Putamen (tissue), 1 donor: ENCODE measurements around the gene DHFR.
"Not testable (repeated sequence)": the region's sequence is repeated elsewhere in the genome, so short reads cannot be mapped to it uniquely, and the experiment has no call there.

Experiments used
- DNase-seq: peaks from one replicate; pipeline ENCODE4 v3.0.0-alpha.2; 2016; ENCODE audit warnings: low spot score

The DHFR gene

GRCh38 chr5:80654391-80655230 is at the start of gene DHFR, which contains the start of gene MSH3:
Gene DHFR, minus strand, starts transcription at chr5:80654983. Its CDS starts 494 bp downstream, at chr5:80654489.
Gene MSH3, plus strand, starts transcription at chr5:80654652. Its CDS starts 76 bp downstream, at chr5:80654728.
- DNase-seq: peak; percentile 90

- no peak for DNase-seq
Observed at GRCh38 chr5:80704221-80704620, 49.4 kb upstream of the DHFR start.

DNA sequence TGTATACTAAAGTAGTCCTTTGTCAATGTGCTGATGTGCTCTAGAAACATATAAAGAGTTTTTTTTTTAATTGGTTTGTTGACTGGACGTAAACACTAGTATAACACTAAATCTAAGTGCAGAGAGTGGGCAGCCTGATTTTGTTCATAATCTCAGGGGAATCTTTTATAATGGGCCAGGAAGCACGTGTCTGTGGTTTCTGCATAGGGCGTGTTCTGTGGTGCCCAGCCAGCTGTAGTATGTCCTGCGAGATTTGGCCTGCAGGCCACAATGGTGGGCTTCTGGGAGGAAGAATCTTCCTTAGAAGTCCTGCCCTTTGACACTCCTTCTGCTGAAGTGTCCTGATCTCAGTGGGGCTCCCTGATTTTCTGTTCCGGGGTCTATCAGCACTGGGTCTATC is 49.0 kb upstream of the DHFR start:
- DNase-seq: no peak

DNA sequence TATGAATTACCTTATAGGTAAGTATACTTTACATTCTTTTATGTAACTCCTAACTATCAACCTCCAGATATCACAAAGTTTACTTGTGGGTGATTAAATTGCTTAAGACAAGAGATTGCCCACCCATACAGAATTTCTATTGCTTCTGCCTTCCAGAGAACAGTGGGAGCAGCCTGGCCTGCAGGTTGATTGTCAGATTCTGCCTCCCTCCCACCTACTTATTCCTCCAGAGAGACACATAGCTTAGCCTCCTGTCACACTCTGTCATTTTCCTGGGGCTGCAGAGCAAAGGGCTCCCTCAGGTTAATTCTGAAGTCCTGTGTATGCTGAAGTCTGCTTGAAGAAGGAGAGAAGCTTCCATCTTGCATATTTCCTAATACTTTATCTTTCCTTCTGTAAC is 48.5 kb upstream of the DHFR start:
- DNase-seq: peak; percentile 72

DNA sequence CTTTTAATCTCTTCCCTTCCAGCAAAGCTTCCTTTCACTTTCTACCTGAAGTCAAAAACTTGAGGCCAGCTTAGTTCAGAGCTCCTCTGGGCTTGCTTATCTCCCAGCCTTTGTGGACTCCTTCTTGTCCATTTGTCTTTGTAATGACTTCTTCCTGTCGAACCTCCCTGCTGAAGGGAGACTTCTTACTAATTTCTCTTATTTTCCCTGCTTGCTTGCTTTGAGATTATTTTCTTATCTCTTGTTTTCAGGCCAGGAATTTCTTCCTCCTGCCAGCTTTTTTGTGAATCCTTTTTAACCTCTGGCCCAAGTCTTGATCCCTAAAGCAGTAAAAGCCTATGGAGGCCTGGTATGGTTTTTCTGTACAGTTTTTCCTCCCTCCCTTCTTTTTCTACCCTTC is 46.8 kb upstream of the DHFR start:
- DNase-seq: no peak

DNA sequence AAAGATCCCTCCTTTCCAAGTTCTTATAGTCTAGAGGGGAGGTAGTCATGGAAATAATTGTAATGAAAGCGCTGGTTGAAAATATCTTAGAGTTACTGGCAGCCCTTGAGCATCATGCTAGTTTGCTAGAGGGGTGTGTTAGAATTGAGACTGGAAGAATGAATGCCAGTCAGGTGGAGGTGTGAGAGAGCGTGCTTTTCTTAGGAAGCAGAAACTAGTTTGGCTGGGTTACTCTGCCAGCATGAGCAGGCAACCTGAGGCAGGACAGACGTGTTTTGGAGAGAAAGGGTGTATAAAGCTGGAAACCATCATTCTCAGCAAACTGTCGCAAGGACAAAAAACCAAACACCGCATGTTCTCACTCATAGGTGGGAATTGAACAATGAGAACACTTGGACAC is 43.6 kb upstream of the DHFR start:
- DNase-seq: no peak

- DNase-seq: no peak
Observed at GRCh38 chr5:80697100-80697499, 42.3 kb upstream of the DHFR start.

DNA sequence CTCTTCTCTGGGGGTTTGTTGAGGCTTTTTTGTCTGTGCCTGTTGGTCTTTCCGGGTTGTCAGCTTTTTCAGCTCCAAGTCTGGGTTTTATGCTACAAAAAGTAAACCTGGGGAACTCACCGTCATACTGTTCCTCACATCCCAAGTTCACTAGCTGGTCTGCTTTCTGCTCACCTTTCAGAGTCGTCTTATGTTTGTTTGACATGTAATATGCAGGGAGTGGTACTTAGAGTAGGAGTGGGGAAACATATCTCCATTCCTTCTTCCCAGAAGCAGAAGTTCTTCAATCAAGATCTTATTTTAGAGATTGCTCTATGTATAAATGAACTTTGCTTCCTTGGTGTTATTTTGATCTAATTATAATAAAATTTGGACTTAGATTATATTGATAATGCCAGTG is 41.7 kb upstream of the DHFR start:
- DNase-seq: no peak

DNA sequence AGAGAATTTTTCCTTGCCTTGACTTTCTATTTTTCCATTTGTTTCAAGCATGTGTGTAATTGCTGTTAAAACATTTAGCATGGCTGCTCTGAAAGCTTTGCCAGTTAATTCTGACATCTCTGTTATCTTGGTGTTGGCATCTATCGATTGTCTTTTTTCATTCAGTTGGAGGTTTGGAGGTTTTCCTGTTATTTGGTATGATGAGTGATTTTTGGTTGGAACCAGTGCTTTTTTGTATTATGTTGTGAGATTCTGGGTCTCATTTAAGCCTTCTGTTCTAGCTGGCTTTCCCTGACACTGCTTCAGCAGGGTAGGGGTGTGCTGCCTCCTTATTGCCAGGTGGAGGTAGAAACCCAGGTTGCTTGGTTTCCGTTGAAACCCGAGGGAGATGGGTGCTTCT is 40.9 kb upstream of the DHFR start:
- no peak for DNase-seq

GRCh38 chr5:80689627-80690026 is 34.8 kb upstream of the DHFR start:
- DNase-seq: no peak

- DNase-seq: no peak
Observed at GRCh38 chr5:80688648-80689420, 34.1 kb upstream of the DHFR start.

DNA sequence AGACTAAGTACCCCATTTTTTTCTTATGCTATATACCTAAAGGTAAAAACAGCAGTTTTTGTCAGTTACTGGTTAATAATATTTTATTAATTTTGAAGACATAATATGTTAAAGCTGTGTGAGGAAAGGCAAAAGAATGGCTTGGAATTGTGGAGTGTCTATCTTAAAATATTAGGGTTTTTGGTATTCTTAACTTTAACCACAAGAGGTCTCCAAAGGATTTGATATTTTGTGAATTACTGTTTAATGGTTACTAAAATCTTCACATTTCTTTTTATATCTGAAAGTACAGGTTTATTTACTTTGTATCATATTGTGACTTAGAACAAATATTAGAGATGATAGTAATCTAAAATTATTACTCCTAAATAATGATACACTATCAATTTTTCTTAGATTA is 32.0 kb upstream of the DHFR start:
- DNase-seq: no peak

DNA sequence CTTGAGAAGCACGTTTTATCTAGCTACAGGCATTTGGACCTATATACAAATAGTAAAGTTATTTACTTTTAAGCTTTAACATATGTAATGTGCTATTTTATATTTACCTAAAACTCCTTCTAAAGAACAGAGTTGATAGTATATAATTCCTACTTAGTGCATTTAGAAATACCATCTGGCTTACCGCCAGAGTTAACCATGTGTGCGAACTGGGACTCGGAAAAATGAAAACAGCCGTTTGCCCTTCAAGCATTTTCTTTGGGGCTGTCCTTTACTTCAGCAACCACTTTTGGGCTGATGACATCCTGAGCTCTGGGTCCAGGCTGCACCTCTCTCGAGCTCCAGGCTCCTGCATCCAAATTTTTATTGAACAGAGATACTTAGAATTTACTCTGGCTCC is 21.9 kb upstream of the DHFR start:
- no peak for DNase-seq

- DNase-seq: peak; percentile 60
Observed at GRCh38 chr5:80672140-80672736, 17.5 kb upstream of the DHFR start.

- no peak for DNase-seq
Observed at GRCh38 chr5:80668016-80668969, 13.5 kb upstream of the DHFR start.

DNA sequence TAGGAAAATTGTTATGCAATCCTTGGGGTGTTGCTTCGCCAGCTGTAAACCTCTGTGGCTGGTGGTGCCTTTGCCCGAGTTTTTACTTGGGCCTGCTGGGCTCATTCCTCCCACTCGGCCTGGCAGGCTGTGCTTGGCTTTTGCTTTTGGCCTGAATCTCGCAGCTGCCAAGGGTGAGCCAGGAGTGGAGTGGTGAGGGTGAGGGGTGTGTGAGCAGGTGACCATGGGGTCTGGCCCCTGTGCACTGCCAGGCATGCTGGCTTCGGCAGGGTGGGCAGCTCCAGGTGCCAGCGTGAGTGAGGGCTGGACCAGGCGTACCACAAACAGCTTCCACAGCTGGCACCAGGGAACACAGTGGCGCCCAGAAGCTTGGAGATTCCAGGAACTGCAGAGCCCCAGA is 12.6 kb upstream of the DHFR start:
- DNase-seq: no peak

- no peak for DNase-seq
Observed at GRCh38 chr5:80665057-80665456, 10.3 kb upstream of the DHFR start.

GRCh38 chr5:80662108-80662507 is 7.3 kb upstream of the DHFR start:
- DNase-seq: no peak

- DNase-seq: not testable (repeated sequence)
Observed at GRCh38 chr5:80660661-80661060, 5.9 kb upstream of the DHFR start.

- DNase-seq: no peak
Observed at GRCh38 chr5:80659106-80659505, 4.3 kb upstream of the DHFR start.

DNA sequence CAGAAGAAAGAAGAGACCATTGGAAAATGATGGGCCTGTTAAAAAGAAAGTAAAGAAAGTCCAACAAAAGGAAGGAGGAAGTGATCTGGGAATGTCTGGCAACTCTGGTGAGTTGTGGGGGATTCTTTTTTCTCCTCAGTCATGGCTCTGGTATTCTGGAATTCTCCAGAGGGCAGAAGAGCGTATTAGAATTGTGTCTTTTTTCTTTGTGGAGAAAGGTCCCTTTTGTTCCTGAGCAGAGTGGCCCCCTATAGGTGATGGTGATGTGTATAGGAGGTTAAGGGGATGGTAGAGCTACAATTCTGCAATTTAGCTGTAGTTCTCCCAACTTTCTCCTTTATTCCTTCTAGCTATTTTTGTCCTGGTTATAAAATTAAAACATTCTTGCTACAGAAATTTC is 1.6 kb upstream of the DHFR start:
- DNase-seq: no peak
